GM12878 (cell line): ENCODE results near the gene HORMAD2. TPM values are rescaled to one million over a fixed set of nuclear protein-coding genes. Genes with fewer than 3 reads are reported as not detected.

Experiments used
- ATAC-seq: fragments of 200-7000 bp; cut with Tn5 transposase; 3 replicates; pipeline ENCODE4 v1.9.1; 2020; ENCODE audit warnings: mild to moderate bottlenecking, moderate library complexity
- BruUV-seq: library from RNA; stranded (reverse); fragments of 400-500 nt; replicated peaks from 2 replicates; lab custom pipeline; 2021; lab: Mats Ljungman, UMichigan
- CTCF ChIA-PET: fragments of 300-600 bp; sonication (Branson Sonifier 250); formaldehyde crosslinking; extraction: SDS; loops from one replicate; lab custom pipeline; 2021; ENCODE audit warnings: inconsistent platforms; lab: Yijun Ruan, JAX
- POLR2A ChIA-PET: fragments of 350-600 bp; formaldehyde crosslinking; extraction: SDS; loops from one replicate; lab custom pipeline; 2021; ENCODE audit warnings: inconsistent platforms; lab: Charles Lee
- RAD21 ChIA-PET: fragments of 300-600 bp; sonication (Branson Sonifier 250); formaldehyde crosslinking; loops from one replicate; lab custom pipeline; 2023; ENCODE audit warnings: antibody characterized with exemption; ENCODE audit not compliant: unreplicated experiment; lab: Charles Lee
- SMC1A ChIA-PET: fragments of 300-600 bp; sonication (Branson Sonifier 250); formaldehyde crosslinking; loops from one replicate; lab custom pipeline; 2023; ENCODE audit not compliant: unreplicated experiment, uncharacterized antibody; lab: Charles Lee
- DNase-seq: peaks from one replicate; pipeline ENCODE4 v3.0.0-alpha.2; 2011; ENCODE audit warnings: low read depth, low spot score
- FAIRE-seq: peaks from 3 replicates; lab custom pipeline; 2011; peaks lifted over from hg19 to GRCh38; lab: Jason Lieb, UNC
- H2AFZ ChIP-seq: 2 replicates; pipeline ENCODE4 v1.6.0; 2011; ENCODE audit warnings: low read depth, low read length, control low read depth; ENCODE audit not compliant: control insufficient read depth
- H3K27ac ChIP-seq: 2 replicates; pipeline ENCODE4 v1.5.1; 2011; ENCODE audit warnings: control low read depth; ENCODE audit not compliant: control insufficient read depth, insufficient read depth
- H3K27me3 ChIP-seq, 2 experiments: replicated peaks in 1 of 2; 2 replicates each; pipeline versions ENCODE4 v1.6.0 to v1.6.1; 2011; ENCODE audit warnings: low read length in 1 of 2; ENCODE audit not compliant: control insufficient read depth in 2 of 2, insufficient read depth in 2 of 2
- H3K36me3 ChIP-seq, 2 experiments: 2 replicates each; pipeline ENCODE4 v1.5.1; 2011; ENCODE audit warnings: low read length in 1 of 2; ENCODE audit not compliant: control insufficient read depth in 2 of 2, insufficient read depth in 2 of 2
- H3K4me1 ChIP-seq: 2 replicates; pipeline ENCODE4 v1.6.1; 2011; ENCODE audit warnings: mild to moderate bottlenecking, low read length, moderate library complexity, mixed read lengths; ENCODE audit not compliant: control insufficient read depth, insufficient read depth
- H3K4me2 ChIP-seq: 2 replicates; pipeline ENCODE4 v1.6.0; 2011; ENCODE audit warnings: control low read depth; ENCODE audit not compliant: control insufficient read depth, insufficient read depth
- H3K4me3 ChIP-seq: fragments of 200-600 bp; sonication (generic); 2 replicates; pipeline ENCODE4 v1.5.1; 2016
- H3K79me2 ChIP-seq: 2 replicates; pipeline ENCODE4 v1.6.0; 2011; ENCODE audit warnings: low read length; ENCODE audit not compliant: control insufficient read depth, insufficient read depth
- H3K9ac ChIP-seq: 2 replicates; pipeline ENCODE4 v1.8.0; 2011; ENCODE audit warnings: low read length, control low read depth, mixed read lengths; ENCODE audit not compliant: control insufficient read depth, insufficient read depth
- H3K9me3 ChIP-seq: replicated peaks from 3 replicates; pipeline ENCODE4 v1.5.1; 2011; ENCODE audit warnings: mild to moderate bottlenecking, low read length; ENCODE audit not compliant: control insufficient read depth, insufficient read depth
- H4K20me1 ChIP-seq: 2 replicates; pipeline ENCODE4 v1.6.0; 2011; ENCODE audit not compliant: control insufficient read depth, insufficient read depth
- BHLHE40 ChIP-seq, 2 experiments: fragments of 450-650 bp in 1 of 2; IDR thresholded peaks; 2 replicates each; pipeline ENCODE4 v1.6.1; 2011 to 2017; ENCODE audit warnings: low read depth in 2 of 2, borderline replicate concordance in 1 of 2, improper control_type of control experiment in 1 of 2, low read length in 1 of 2, mild to moderate bottlenecking in 1 of 2
- CBX5 ChIP-seq: sonication (generic); IDR thresholded peaks from 2 replicates; pipeline ENCODE4 v1.6.1; 2016; ENCODE audit warnings: low read depth, moderate library complexity, mild to moderate bottlenecking, inconsistent platforms
- IKZF2 ChIP-seq, 2 experiments: fragments of 450-650 bp; IDR thresholded peaks; 2 replicates each; pipeline ENCODE4 v1.6.1; 2017; ENCODE audit warnings: mild to moderate bottlenecking in 2 of 2, moderate library complexity in 2 of 2
- RCOR1 ChIP-seq: conservative IDR thresholded peaks from 2 replicates; pipeline ENCODE4 v1.6.1; 2012; ENCODE audit warnings: low read depth, low read length, improper control_type of control experiment
- RFX5 ChIP-seq: IDR thresholded peaks from 2 replicates; pipeline ENCODE4 v1.6.1; 2011; ENCODE audit warnings: low read depth, low read length, improper control_type of control experiment
- RUNX3 ChIP-seq: IDR thresholded peaks from 2 replicates; pipeline ENCODE4 v1.6.1; 2012; ENCODE audit warnings: low read length, inconsistent platforms
- SMAD1 ChIP-seq: fragments of 450-650 bp; IDR thresholded peaks from 2 replicates; pipeline ENCODE4 v1.6.1; 2018; ENCODE audit warnings: mild to moderate bottlenecking, low read depth; ENCODE audit not compliant: partially characterized antibody
- SMAD5 ChIP-seq: IDR thresholded peaks from 2 replicates; pipeline ENCODE4 v1.6.1; 2016; ENCODE audit warnings: antibody characterized with exemption, low read depth
- SPI1 ChIP-seq: IDR thresholded peaks from 2 replicates; pipeline ENCODE4 v1.6.1; 2011; ENCODE audit warnings: low read depth, mild to moderate bottlenecking, low read length, moderate library complexity, borderline replicate concordance; ENCODE audit not compliant: insufficient read depth
- ZNF622 ChIP-seq: fragments of 450-650 bp; IDR thresholded peaks from 2 replicates; pipeline ENCODE4 v1.6.1; 2017; ENCODE audit warnings: mild to moderate bottlenecking, inconsistent platforms
- WGBS: methylation state at CpG from one replicate; pipeline ENCODE4 v1.1.6; 2016; ENCODE audit warnings: low lambda C conversion rate; ENCODE audit not compliant: insufficient replicate concordance, insufficient coverage; ENCODE audit errors: missing lambda C conversion rate; 5-methylcytosine and 5-hydroxymethylcytosine counted together
- in situ Hi-C: fragments of 300-500 bp; cut with MboI; formaldehyde crosslinking; loops from 9 replicates; pipeline ENCODE4 v1.14.3; 2018; ENCODE audit warnings: mixed read lengths
- intact Hi-C: fragments of 100-400 bp; cut with micrococcal nuclease; formaldehyde crosslinking; loops from one replicate; pipeline ENCODE4 v1.14.2; 2022; ENCODE audit not compliant: unreplicated experiment
- polyA plus RNA-seq, 11 experiments: library from polyadenylated mRNA; depleted of rRNA in 4 of 11; unstranded in 6 of 11; stranded (reverse) in 5 of 11; fragments of >200 nt; fragmentation: Nextera tagmentation in 4 of 11; fragmentation: Illumina TruSeq in 1 of 11; extraction: Ambion mirVana in 4 of 11; extraction: Trizol in 1 of 11; gene quantifications; 1 replicate in 1 of 11; 2 replicates in 10 of 11; pipeline versions ENCODE4 v1.2.1 to v1.2.3, GENCODE V29; 2011 to 2016; ENCODE audit warnings: inconsistent platforms in 2 of 11, missing spikeins in 2 of 11, low read depth in 1 of 11
- total RNA-seq, 4 experiments: library from RNA; depleted of rRNA in 3 of 4; stranded (reverse); fragments of >200 nt in 3 of 4; fragmentation: Illumina TruSeq in 1 of 4; extraction: Trizol in 1 of 4; gene quantifications; 2 replicates each; pipeline versions ENCODE4 v1.2.1 to v1.2.3, GENCODE V29; 2013 to 2021
- TF ChIP-seq, protein P1 (sequence below): fragments of 450-650 bp; IDR thresholded peaks from 2 replicates; pipeline ENCODE4 v1.6.1; 2014; ENCODE audit warnings: mild to moderate bottlenecking
- TF ChIP-seq, protein P2 (sequence below): IDR thresholded peaks from 2 replicates; pipeline ENCODE4 v1.6.1; 2011; ENCODE audit warnings: low read depth, low read length, improper control_type of control experiment, borderline replicate concordance
- TF ChIP-seq, protein P3 (sequence below): fragments of 450-650 bp; IDR thresholded peaks from 2 replicates; pipeline ENCODE4 v1.6.1; 2017; ENCODE audit warnings: mild to moderate bottlenecking, moderate library complexity

The HORMAD2 gene
- total and polyA plus RNA-seq, 10 of the 15 experiments (the other 5 are each of a cell fraction or from before 2014, with no cell fraction given), result 0.07 to 0.13 TPM; not detected in 8

DNA sequence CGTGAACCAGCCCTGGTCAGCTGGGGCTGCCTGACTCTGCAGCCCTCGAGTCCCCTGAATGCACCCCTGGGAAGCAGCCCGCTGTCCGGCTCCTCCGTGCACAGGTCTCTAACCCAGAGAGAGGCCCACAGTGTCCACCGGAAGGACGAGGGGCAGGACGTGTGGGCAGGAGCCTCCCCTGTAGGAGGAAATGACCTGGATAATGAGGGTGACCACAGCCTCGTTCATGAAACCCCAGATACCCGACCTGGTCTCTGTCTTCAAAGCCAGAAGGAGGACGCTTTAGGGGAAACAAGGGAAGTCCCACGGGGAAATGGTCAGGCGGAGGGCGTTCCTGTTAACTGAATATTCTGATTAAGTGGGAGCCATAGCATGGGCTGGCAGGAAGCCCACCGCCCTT is 143.0 kb downstream of the HORMAD2 start (continued):
- TF ChIP-seq SMAD5, result no peak

DNA sequence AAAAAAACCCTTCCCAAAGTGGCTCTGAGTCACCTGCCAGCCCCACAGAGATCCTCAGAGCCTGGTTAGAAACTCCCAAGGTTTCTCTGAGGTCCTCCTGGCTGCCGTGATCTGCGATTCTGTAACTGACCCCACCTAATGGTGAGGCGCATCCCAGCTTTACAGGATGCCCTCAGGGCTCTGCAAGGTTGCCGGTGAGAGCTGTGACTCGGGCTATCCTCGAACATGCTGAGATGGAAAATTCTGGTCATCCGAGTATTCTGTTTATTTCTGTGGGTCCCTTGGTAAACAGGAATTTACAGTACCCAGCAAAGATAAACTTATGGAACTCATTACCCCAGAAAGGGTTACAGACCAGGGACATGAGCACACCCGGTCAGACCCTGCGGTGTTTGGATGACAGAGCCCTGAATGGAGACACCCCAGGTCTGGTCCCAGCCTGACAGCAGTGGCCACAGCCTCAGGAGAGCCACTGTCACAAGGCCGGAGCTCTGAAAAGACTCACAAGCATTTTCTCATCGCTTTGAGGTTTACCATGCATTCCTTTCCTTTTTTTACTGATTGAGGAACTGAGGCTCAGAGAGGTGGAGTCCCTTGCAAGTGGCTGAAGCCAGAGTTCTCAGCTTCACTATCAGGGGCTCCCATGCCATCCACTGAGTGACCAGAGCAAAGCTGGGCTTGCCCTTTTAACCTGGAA is 144.0 kb downstream of the HORMAD2 start:
- TF ChIP-seq RFX5, result no peak
- TF ChIP-seq, protein P1, sequence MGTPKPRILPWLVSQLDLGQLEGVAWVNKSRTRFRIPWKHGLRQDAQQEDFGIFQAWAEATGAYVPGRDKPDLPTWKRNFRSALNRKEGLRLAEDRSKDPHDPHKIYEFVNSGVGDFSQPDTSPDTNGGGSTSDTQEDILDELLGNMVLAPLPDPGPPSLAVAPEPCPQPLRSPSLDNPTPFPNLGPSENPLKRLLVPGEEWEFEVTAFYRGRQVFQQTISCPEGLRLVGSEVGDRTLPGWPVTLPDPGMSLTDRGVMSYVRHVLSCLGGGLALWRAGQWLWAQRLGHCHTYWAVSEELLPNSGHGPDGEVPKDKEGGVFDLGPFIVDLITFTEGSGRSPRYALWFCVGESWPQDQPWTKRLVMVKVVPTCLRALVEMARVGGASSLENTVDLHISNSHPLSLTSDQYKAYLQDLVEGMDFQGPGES, result no peak
- TF ChIP-seq CBX5, result no peak
- TF ChIP-seq, protein P2, sequence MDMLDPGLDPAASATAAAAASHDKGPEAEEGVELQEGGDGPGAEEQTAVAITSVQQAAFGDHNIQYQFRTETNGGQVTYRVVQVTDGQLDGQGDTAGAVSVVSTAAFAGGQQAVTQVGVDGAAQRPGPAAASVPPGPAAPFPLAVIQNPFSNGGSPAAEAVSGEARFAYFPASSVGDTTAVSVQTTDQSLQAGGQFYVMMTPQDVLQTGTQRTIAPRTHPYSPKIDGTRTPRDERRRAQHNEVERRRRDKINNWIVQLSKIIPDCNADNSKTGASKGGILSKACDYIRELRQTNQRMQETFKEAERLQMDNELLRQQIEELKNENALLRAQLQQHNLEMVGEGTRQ, result no peak
- TF ChIP-seq SMAD1, result no peak
- no peak; a peak in 1 of 4 replicates for TF ChIP-seq BHLHE40 (IDR thresholded peaks at IDR 0.05; ENCODE audit: borderline replicate concordance in 1 of 2, low read depth in 2 of 2, low read length in 1 of 2)
- no peak for TF ChIP-seq ZNF622
- peak; percentile 12; the same call in 1 of the 2 replicates for TF ChIP-seq RUNX3
- peak; percentile 89 for TF ChIP-seq SPI1
- TF ChIP-seq, protein P3, sequence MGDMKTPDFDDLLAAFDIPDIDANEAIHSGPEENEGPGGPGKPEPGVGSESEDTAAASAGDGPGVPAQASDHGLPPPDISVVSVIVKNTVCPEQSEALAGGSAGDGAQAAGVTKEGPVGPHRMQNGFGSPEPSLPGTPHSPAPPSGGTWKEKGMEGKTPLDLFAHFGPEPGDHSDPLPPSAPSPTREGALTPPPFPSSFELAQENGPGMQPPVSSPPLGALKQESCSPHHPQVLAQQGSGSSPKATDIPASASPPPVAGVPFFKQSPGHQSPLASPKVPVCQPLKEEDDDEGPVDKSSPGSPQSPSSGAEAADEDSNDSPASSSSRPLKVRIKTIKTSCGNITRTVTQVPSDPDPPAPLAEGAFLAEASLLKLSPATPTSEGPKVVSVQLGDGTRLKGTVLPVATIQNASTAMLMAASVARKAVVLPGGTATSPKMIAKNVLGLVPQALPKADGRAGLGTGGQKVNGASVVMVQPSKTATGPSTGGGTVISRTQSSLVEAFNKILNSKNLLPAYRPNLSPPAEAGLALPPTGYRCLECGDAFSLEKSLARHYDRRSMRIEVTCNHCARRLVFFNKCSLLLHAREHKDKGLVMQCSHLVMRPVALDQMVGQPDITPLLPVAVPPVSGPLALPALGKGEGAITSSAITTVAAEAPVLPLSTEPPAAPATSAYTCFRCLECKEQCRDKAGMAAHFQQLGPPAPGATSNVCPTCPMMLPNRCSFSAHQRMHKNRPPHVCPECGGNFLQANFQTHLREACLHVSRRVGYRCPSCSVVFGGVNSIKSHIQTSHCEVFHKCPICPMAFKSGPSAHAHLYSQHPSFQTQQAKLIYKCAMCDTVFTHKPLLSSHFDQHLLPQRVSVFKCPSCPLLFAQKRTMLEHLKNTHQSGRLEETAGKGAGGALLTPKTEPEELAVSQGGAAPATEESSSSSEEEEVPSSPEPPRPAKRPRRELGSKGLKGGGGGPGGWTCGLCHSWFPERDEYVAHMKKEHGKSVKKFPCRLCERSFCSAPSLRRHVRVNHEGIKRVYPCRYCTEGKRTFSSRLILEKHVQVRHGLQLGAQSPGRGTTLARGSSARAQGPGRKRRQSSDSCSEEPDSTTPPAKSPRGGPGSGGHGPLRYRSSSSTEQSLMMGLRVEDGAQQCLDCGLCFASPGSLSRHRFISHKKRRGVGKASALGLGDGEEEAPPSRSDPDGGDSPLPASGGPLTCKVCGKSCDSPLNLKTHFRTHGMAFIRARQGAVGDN, result no peak
- TF ChIP-seq IKZF2 (IDR thresholded peaks at IDR 0.05), result peak; percentile 29 to 33; a peak in 2 of 4 replicates
- TF ChIP-seq RCOR1, result no peak
- DNase-seq (peak; percentile 27), ATAC-seq (peak; percentile 67), FAIRE-seq (no peak)
- Histone ChIP-seq H3K27me3 (no peaks in the 10 kb centered on the region), H3K4me1 (peaks cover 25% of the 10 kb centered on the region), H3K79me2 (no peaks in the 10 kb centered on the region), H3K9me3 (no peaks in the 10 kb centered on the region), H3K4me3 (no peak overlapping the region), H3K9ac (no peak overlapping the region), H4K20me1 (no peaks in the 10 kb centered on the region), H2AFZ (no peak overlapping the region), H3K36me3 (no peaks in the 10 kb centered on the region), H3K4me2 (no peak overlapping the region), H3K27ac (no peak overlapping the region)
- POLR2A ChIA-PET, result interaction anchor here (0.6 to 1.0 kb wide), 2 partner anchors 29 to 165 kb away, joined by 3 to 6 read pairs; no protein-coding TSS in a partner anchor
- no TSS peak for BruUV-seq
- SMC1A ChIA-PET, result interaction anchor here (0.6 to 1.4 kb wide), 3 partner anchors 9 to 36 kb away, joined by 3 read pairs; no protein-coding TSS in a partner anchor
- RAD21 ChIA-PET, result interaction anchor here (1.0 to 1.3 kb wide), 2 partner anchors 28 to 105 kb away, joined by 3 to 6 read pairs; no protein-coding TSS in a partner anchor
- intact Hi-C loops, result no loop called here
- CTCF ChIA-PET, result interaction anchor here (1.0 kb wide), 1 partner anchor 116 kb away, joined by 4 read pairs; no protein-coding TSS in a partner anchor
- in situ Hi-C loops, result no loop called here
- 56% methylated on average over 11 of the region's 11 CpGs for WGBS
